Measurements from ENCODE around the gene G6PD. TPM values are rescaled to one million over a fixed set of nuclear protein-coding genes. Genes with fewer than 3 reads are reported as not detected.
A peak's percentile ranks its signal among the peaks of the same experiment; 100 is the strongest.
"Not testable (repeated sequence)": the region's sequence is repeated elsewhere in the genome, so short reads cannot be mapped to it uniquely, and the experiment has no call there.

Gene G6PD
- total and polyA plus RNA-seq, 7 experiments from 2014 or later, result 3.9 to 74.3 (median 46.3) TPM

DNA sequence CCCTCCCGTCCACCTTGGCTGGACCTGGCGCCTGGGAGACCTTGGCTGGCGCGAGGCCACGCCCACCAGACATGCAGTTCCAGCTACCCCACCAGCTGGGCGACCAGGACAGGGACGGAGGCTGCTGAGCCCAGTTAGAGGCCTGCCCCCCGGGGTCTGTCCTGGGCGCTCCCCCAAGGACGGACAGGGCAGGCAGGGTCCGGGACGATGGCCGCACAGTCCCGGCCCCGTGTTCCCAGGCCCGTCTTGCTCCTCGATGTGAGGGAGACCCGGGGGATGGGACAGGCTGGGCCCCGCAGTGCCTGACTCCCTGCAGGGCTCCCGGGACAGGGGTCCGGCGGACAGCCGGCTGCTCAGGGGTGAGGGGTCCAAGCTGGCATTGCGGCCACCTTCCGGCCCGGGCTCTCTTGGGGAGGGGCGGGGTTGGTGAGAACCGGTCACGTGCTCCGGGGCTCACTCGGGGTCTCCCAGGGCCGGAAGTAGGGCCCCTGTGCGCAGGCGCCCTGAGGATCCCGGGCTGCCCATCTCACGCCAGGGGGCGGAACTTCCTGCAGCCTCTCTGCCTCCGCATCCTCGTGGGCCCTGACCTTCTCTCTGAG, 38.0 kb upstream of the G6PD start, which contains the start of gene CTAG1A:
CTAG1A (plus strand) TSS at position 549 of the 599 bp plus-strand sequence. CDS start 74 bp downstream, outside the sequence.
- H3K4me1 Mint-ChIP-seq; CTCF ChIA-PET; ATAC-seq; H3K27ac Mint-ChIP-seq; intact Hi-C loops (cut with micrococcal nuclease); POLR2A ChIA-PET; H3K4me3 ChIP-seq (ENCODE audit: low read length); H3K4me1 ChIP-seq (ENCODE audit: control insufficient read depth in 2 of 2, insufficient read depth in 2 of 2, low read length in 2 of 2); H3K36me3 ChIP-seq (ENCODE audit: control insufficient read depth in 2 of 3, insufficient read depth in 3 of 3, low read length in 3 of 3); H3K4me3 Mint-ChIP-seq; H3K9me3 Mint-ChIP-seq; H3K27me3 Mint-ChIP-seq; DNase-seq; H3K27me3 ChIP-seq (ENCODE audit: control insufficient read depth in 2 of 2, insufficient read depth in 2 of 2, low read length in 2 of 2); H3K9me3 ChIP-seq (ENCODE audit: control insufficient read depth in 2 of 3, low read length in 3 of 3); H3K36me3 Mint-ChIP-seq; H3K27ac ChIP-seq (ENCODE audit: low read depth, low read length): not testable (repeated sequence)

- intact Hi-C loops (cut with micrococcal nuclease); H3K9me3 Mint-ChIP-seq; H3K4me1 ChIP-seq (ENCODE audit: control insufficient read depth in 2 of 2, insufficient read depth in 2 of 2, low read length in 2 of 2); H3K27me3 ChIP-seq (ENCODE audit: control insufficient read depth in 2 of 2, insufficient read depth in 2 of 2, low read length in 2 of 2); CTCF ChIA-PET; H3K4me3 Mint-ChIP-seq; H3K4me3 ChIP-seq (ENCODE audit: low read length); H3K36me3 ChIP-seq (ENCODE audit: control insufficient read depth in 2 of 3, insufficient read depth in 3 of 3, low read length in 3 of 3); H3K36me3 Mint-ChIP-seq; H3K27ac ChIP-seq (ENCODE audit: low read depth, low read length); H3K4me1 Mint-ChIP-seq; DNase-seq; H3K9me3 ChIP-seq (ENCODE audit: control insufficient read depth in 2 of 3, low read length in 3 of 3); ATAC-seq; H3K27me3 Mint-ChIP-seq; POLR2A ChIA-PET; H3K27ac Mint-ChIP-seq: not testable (repeated sequence)
These were observed 36.3 kb upstream of the G6PD start for GRCh38 chrX:154582994-154583393.

- H3K36me3 ChIP-seq (ENCODE audit: control insufficient read depth in 2 of 3, insufficient read depth in 3 of 3, low read length in 3 of 3); DNase-seq; H3K4me1 Mint-ChIP-seq; H3K4me3 Mint-ChIP-seq; H3K9me3 Mint-ChIP-seq; H3K4me1 ChIP-seq (ENCODE audit: control insufficient read depth in 2 of 2, insufficient read depth in 2 of 2, low read length in 2 of 2); H3K27ac Mint-ChIP-seq; H3K9me3 ChIP-seq (ENCODE audit: control insufficient read depth in 2 of 3, low read length in 3 of 3); H3K36me3 Mint-ChIP-seq; H3K27me3 Mint-ChIP-seq; intact Hi-C loops (cut with micrococcal nuclease); H3K27ac ChIP-seq (ENCODE audit: low read depth, low read length); POLR2A ChIA-PET; CTCF ChIA-PET; H3K27me3 ChIP-seq (ENCODE audit: control insufficient read depth in 2 of 2, insufficient read depth in 2 of 2, low read length in 2 of 2); H3K4me3 ChIP-seq (ENCODE audit: low read length): not testable (repeated sequence)
- peak; percentile 72 for ATAC-seq
These were observed 28.4 kb upstream of the G6PD start for GRCh38 chrX:154575076-154575475.

DNA sequence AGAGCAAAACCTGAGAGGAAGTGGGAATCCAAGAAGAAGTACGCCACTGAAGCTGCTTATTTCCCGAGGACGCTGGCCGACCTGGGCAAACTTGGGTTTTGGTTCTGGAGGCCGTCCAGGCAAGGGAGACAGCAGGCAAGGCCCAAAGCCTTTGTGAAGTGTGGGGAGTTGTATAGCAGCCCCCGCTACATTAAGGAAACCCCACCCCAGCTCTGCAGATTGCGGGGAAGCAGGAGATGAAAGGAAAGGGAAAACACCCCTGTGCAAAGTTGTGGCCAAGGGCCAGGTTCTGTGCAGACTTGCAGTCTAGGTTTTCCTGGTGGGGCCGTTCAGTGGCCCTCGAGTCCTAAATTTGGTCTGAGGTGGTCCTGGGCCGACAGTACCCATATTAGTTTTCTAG, 26.4 kb upstream of the G6PD start:
- H3K27me3 Mint-ChIP-seq; H3K9me3 Mint-ChIP-seq; H3K36me3 ChIP-seq (ENCODE audit: control insufficient read depth in 2 of 3, insufficient read depth in 3 of 3, low read length in 3 of 3); H3K4me1 Mint-ChIP-seq; H3K27ac ChIP-seq (ENCODE audit: low read depth, low read length); ATAC-seq; H3K9me3 ChIP-seq (ENCODE audit: control insufficient read depth in 2 of 3, low read length in 3 of 3); intact Hi-C loops (cut with micrococcal nuclease); H3K4me3 ChIP-seq (ENCODE audit: low read length); H3K4me1 ChIP-seq (ENCODE audit: control insufficient read depth in 2 of 2, insufficient read depth in 2 of 2, low read length in 2 of 2); H3K36me3 Mint-ChIP-seq; DNase-seq; H3K27ac Mint-ChIP-seq; H3K4me3 Mint-ChIP-seq; CTCF ChIA-PET; H3K27me3 ChIP-seq (ENCODE audit: control insufficient read depth in 2 of 2, insufficient read depth in 2 of 2, low read length in 2 of 2); POLR2A ChIA-PET: not testable (repeated sequence)

DNA sequence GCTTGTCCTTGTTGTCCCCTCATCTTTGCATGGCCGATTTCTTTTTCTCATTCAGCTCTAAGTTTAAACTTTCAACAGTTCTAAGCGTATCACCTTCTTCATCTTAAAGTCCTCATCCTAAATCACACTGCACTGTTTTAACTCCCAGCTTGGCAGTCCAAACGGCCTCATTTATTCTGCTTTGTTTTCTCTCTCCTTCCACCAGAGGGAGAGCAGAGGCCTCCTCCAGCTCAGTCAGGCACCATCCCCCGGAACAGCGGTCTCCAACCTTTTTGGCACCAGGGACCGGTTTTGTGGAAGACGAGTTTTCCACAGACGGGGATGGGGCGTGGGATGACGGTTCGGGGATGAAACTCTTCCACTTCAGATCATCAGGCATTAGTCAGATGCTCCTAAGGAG, 23.7 kb upstream of the G6PD start:
- CTCF ChIA-PET; intact Hi-C loops (cut with micrococcal nuclease); POLR2A ChIA-PET; H3K36me3 ChIP-seq (ENCODE audit: control insufficient read depth in 2 of 3, insufficient read depth in 3 of 3, low read length in 3 of 3); H3K9me3 ChIP-seq (ENCODE audit: control insufficient read depth in 2 of 3, low read length in 3 of 3); H3K27ac Mint-ChIP-seq; H3K27me3 ChIP-seq (ENCODE audit: control insufficient read depth in 2 of 2, insufficient read depth in 2 of 2, low read length in 2 of 2); H3K4me3 ChIP-seq (ENCODE audit: low read length); H3K4me1 ChIP-seq (ENCODE audit: control insufficient read depth in 2 of 2, insufficient read depth in 2 of 2, low read length in 2 of 2); DNase-seq; ATAC-seq; H3K4me1 Mint-ChIP-seq; H3K27ac ChIP-seq (ENCODE audit: low read depth, low read length); H3K36me3 Mint-ChIP-seq; H3K9me3 Mint-ChIP-seq; H3K27me3 Mint-ChIP-seq; H3K4me3 Mint-ChIP-seq: not testable (repeated sequence)

DNA sequence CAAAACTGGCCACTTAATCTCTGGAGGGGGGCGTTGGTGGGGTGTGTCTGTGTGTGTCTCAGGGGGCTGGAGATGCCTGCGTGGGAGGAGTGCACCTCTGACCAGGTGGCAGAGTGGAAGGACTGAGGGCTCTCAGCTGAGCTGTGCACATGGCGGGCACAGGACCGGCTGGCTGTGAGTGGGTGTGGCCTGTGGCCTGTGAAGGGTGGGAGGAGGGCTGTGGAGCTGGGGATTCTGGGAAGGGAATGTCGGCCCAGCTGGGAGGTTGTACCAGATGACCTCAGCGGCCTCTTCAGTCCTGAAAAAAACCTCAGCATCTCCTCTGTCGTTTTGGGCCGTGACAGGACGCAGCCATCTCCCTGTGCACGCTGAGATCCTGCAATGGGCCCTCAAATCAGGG, 15.6 kb upstream of the G6PD start:
- H3K27ac Mint-ChIP-seq; H3K27me3 Mint-ChIP-seq; ATAC-seq; POLR2A ChIA-PET; H3K27me3 ChIP-seq (ENCODE audit: control insufficient read depth in 2 of 2, insufficient read depth in 2 of 2, low read length in 2 of 2); H3K9me3 ChIP-seq (ENCODE audit: control insufficient read depth in 2 of 3, low read length in 3 of 3); H3K4me3 ChIP-seq (ENCODE audit: low read length); DNase-seq; H3K27ac ChIP-seq (ENCODE audit: low read depth, low read length); CTCF ChIA-PET; H3K36me3 Mint-ChIP-seq; H3K4me1 ChIP-seq (ENCODE audit: control insufficient read depth in 2 of 2, insufficient read depth in 2 of 2, low read length in 2 of 2); H3K4me1 Mint-ChIP-seq; intact Hi-C loops (cut with micrococcal nuclease); H3K36me3 ChIP-seq (ENCODE audit: control insufficient read depth in 2 of 3, insufficient read depth in 3 of 3, low read length in 3 of 3); H3K9me3 Mint-ChIP-seq; H3K4me3 Mint-ChIP-seq: not testable (repeated sequence)

GRCh38 chrX:154560326-154560725, 13.7 kb upstream of the G6PD start:
- H3K4me3 Mint-ChIP-seq; ATAC-seq; DNase-seq; H3K36me3 Mint-ChIP-seq; H3K36me3 ChIP-seq (ENCODE audit: control insufficient read depth in 2 of 3, insufficient read depth in 3 of 3, low read length in 3 of 3); H3K9me3 ChIP-seq (ENCODE audit: control insufficient read depth in 2 of 3, low read length in 3 of 3); CTCF ChIA-PET; POLR2A ChIA-PET; H3K4me1 ChIP-seq (ENCODE audit: control insufficient read depth in 2 of 2, insufficient read depth in 2 of 2, low read length in 2 of 2); intact Hi-C loops (cut with micrococcal nuclease); H3K4me1 Mint-ChIP-seq; H3K27ac Mint-ChIP-seq; H3K27me3 ChIP-seq (ENCODE audit: control insufficient read depth in 2 of 2, insufficient read depth in 2 of 2, low read length in 2 of 2); H3K27me3 Mint-ChIP-seq; H3K27ac ChIP-seq (ENCODE audit: low read depth, low read length); H3K4me3 ChIP-seq (ENCODE audit: low read length); H3K9me3 Mint-ChIP-seq: not testable (repeated sequence)

Measured in naive thymus-derived CD4-positive, alpha-beta T cell (primary cell).